GM19328 (cell line): ENCODE measurements around the gene REEP1.
A peak's percentile ranks its signal among the peaks of the same experiment; 100 is the strongest.
"Not testable (repeated sequence)": the region's sequence is repeated elsewhere in the genome, so short reads cannot be mapped to it uniquely, and the experiment has no call there.

Experiments used
- ATAC-seq: cut with Tn5 transposase; IDR thresholded peaks from one replicate; pipeline ENCODE4 v1.9.1; 2021; ENCODE audit warnings: mild to moderate bottlenecking, moderate library complexity; ENCODE audit not compliant: unreplicated experiment

REEP1 gene

DNA sequence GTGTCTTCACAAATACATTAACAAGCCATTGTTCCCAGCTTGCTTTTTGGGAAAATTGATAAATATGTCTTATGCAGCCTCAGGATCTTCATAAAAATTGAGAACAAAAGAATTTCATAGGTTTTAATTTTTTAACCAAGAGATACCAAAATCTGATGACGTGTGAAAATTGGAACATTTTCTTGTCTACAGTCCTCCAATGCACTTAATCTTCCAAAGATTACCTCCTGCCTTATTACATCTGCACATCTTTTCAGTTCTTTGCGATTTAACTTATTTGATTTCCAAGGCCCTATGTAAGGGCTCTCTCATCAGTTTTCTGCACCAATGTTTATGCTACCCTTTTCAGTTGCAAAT, 135.1 kb downstream of the REEP1 start:
- no peak for ATAC-seq

GRCh38 chr2:86201671-86202335, 135.6 kb downstream of the REEP1 start:
- no peak for ATAC-seq

GRCh38 chr2:86200564-86200963, 136.9 kb downstream of the REEP1 start:
- not testable (repeated sequence) for ATAC-seq

- ATAC-seq, result no peak
These were observed 137.6 kb downstream of the REEP1 start for GRCh38 chr2:86199834-86200177.

- no peak for ATAC-seq
These were observed 141.5 kb downstream of the REEP1 start for GRCh38 chr2:86195808-86196387.

GRCh38 chr2:86195055-86195807, 142.2 kb downstream of the REEP1 start, which contains the start of gene IMMT:
Gene IMMT, minus strand, starts transcription at chr2:86195462. Its CDS starts 80 bp downstream, at chr2:86195382.
- ATAC-seq, result peak; percentile 77

GRCh38 chr2:86194751-86195054, 142.7 kb downstream of the REEP1 start:
- ATAC-seq, result no peak

DNA sequence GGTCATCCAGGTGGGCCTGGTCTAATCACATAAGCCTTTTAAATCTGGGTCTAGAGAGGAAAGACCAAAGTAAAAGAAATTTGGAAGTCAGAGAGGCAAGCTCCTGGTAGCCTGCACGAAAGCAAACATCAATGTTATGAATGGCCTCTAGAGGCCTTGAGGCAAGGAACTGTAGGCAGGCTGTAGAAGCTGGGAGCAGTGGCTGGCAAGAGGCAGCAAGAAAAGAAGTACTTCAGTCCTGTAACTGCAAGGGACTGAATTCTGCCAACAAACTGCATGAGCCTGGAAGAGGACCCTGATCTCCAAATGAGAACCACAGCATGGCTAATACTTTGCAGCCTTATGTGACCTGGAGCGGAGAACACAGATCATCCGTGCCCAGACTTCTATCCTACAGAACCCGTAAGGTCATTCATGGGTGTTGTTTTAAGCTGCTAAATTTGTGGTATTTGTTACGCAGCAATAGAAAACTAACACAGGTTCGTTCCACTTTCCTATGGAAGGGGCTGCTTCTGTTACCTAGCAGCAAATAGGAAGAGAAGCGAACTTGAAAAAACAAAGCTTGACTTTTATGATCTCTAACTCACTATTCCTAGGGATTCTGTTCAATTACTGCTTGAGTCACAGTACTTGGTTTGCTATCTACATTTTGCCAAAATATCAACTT, 143.4 kb downstream of the REEP1 start:
- ATAC-seq, result no peak

DNA sequence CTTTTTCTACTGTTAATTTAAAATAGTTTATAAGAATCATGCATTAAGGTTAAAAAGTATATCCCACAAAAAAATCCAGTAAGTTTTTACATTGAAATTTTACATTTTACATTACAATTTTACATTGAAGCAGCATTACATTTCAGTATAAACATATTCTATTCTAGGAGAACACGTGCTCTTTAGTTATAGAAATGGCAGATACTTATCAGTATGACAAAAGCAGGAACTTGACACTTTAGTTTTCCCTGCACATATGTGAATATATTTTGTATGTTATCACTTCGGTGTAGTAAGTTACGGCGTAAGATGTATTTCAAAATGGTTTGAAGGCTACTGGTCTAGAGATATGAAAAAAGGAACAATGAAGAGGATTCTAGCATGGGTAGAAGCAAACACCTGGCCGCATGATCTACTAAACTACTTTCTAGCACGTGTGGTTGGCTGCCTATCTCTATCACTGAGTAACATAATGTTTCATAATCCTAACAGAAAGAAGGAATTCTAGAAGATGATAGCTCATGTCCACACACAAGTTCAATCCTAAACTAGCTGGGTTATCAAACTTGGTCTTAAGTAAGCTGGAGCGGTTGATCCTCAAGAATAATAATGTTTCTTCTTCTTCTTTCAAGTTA, 147.5 kb downstream of the REEP1 start:
- no peak for ATAC-seq

DNA sequence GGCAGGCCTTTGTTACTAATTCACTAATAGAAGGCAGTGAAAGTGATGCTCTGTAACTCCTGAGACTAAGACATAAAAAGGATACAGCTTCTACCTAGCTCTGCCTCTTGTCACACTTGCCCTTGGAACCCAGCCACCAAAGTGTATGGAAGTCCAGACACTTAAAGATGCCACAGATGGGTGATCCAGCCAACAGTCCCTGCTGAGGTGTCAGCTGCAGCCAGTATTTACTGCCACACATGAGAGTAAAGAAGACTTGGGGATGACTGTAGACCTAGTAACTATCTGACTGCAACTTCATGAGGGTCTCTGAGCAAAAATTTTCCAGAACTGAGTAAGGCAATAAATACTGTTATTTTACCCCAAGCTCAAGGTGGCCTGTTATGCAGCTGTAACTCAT, 151.0 kb downstream of the REEP1 start:
- no peak for ATAC-seq

DNA sequence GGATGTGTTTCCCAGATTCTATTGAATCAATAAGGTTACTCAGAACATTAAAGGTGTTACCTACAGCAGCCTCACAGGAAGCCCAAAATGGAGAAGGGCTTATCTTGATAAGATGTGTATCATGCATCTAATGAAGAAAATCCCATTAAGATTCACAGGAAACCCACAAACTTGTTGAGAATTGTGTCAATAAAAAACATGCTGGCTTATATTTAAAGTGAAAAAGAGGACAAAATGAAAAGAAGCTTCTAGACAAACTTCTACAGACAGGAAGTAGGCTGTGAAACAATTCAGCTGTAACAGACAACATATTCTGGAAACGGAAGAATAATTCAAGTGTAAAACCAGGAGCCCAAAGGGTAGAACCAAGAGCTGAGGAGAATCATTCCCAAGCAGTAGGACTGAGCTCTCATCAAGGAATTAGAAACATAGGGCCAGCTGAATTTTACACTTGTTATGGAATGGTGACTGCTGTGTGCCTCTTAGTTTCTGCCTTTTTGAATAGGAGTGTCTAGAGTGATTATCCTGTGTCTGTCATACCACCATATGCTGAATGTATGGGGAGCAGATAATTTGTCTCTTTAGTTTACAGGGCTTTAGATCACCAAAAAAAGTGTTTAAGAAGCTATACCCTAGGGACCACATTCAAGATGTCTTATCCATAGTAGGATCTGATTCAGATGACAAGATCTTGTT, 151.8 kb downstream of the REEP1 start:
- ATAC-seq, result no peak

- no peak for ATAC-seq
These were observed 160.8 kb downstream of the REEP1 start for GRCh38 chr2:86176597-86176996.

DNA sequence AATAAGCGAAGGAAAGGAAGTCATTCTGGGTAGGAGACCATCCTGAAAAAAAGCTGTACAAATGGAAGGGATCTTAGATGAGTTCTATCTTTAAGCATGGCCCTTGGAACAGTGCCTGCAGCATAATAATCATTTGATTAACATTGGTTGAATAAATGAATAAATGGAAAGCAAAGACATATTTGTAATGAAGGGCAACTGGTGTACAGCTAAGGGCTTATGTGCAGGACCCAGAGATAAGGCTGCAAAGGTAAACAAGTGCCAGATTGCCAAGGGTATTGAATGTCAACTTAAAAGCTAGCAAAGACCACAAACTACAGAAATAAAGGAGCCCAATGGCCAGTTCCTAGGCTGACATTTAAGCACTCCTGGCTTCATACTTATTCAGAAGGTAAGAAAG, 161.6 kb downstream of the REEP1 start:
- no peak for ATAC-seq

GRCh38 chr2:86174445-86174844, 163.0 kb downstream of the REEP1 start:
- ATAC-seq, result no peak

GRCh38 chr2:86172610-86173009, 164.8 kb downstream of the REEP1 start:
- no peak for ATAC-seq

- no peak for ATAC-seq
These were observed 166.1 kb downstream of the REEP1 start for GRCh38 chr2:86171295-86171694.

DNA sequence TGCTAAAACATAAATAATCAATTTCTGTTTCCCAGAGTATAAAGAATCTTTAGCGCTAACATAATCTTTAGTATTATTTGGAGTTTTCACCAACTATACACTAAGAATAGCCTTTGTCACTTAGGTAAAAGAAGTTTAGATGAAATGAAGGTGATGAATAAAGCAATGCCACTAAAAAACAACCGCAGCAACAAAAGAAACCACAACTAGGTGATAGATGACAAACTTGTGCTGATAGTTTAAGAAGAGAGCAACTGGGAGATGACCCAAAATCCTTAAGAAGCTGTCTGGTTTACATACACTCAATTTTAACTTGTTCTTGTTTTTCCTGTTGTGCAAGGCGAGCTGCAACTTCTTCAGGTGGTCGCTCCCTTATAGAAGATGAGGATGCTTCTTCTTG, 167.0 kb downstream of the REEP1 start:
- no peak for ATAC-seq
